Cardiac muscle cell (in vitro differentiated cells and primary cell): ENCODE measurements around the gene SLC22A15. TPM values are rescaled to one million over a fixed set of nuclear protein-coding genes. Genes with fewer than 3 reads are reported as not detected.

Source experiments
- DNase-seq, 2 donors: peaks; one replicate each; pipeline versions ENCODE4 v3.0.0 to v3.0.0-alpha.2; 2010 to 2017; ENCODE audit warnings: low read depth in 1 of 2, low spot score in 1 of 2
- H3K27ac ChIP-seq: fragments of 200-600 bp; sonication (generic); 2 replicates; pipeline ENCODE4 v1.5.1; 2016
- H3K27me3 ChIP-seq: fragments of 200-600 bp; sonication (generic); 2 replicates; pipeline ENCODE4 v1.6.0; 2016; ENCODE audit warnings: control low read depth
- H3K36me3 ChIP-seq: fragments of 200-600 bp; sonication (generic); 2 replicates; pipeline ENCODE4 v1.5.1; 2016; ENCODE audit warnings: control low read depth
- H3K4me1 ChIP-seq: fragments of 200-600 bp; sonication (generic); 2 replicates; pipeline ENCODE4 v1.8.1; 2017; ENCODE audit warnings: low read depth, mild to moderate bottlenecking, mixed run types
- H3K4me3 ChIP-seq: fragments of 200-600 bp; sonication (generic); 2 replicates; pipeline ENCODE4 v1.5.1; 2016; ENCODE audit warnings: mild to moderate bottlenecking
- H3K9me3 ChIP-seq: fragments of 200-600 bp; sonication (generic); 2 replicates; pipeline ENCODE4 v1.5.1; 2017; ENCODE audit warnings: low read depth, mild to moderate bottlenecking, control low read depth
- polyA plus RNA-seq: library from polyadenylated mRNA; unstranded; fragments of >200 nt; fragmentation: Nextera tagmentation; extraction: Ambion mirVana; gene quantifications from 2 replicates; pipeline ENCODE4 v1.2.1, GENCODE V29; 2016
- total RNA-seq: library from RNA; depleted of rRNA; stranded (reverse); fragments of >200 nt; gene quantifications from 2 replicates; pipeline ENCODE4 v1.2.3, GENCODE V29; 2016
- TF ChIP-seq, protein P1 (sequence below): IDR thresholded peaks from 2 replicates; pipeline ENCODE4 v1.5.1; 2012; ENCODE audit warnings: low read depth, mild to moderate bottlenecking, low read length

The SLC22A15 gene
- total and polyA plus RNA-seq, 2 experiments from 2014 or later, result 2.4 to 2.7 TPM

DNA sequence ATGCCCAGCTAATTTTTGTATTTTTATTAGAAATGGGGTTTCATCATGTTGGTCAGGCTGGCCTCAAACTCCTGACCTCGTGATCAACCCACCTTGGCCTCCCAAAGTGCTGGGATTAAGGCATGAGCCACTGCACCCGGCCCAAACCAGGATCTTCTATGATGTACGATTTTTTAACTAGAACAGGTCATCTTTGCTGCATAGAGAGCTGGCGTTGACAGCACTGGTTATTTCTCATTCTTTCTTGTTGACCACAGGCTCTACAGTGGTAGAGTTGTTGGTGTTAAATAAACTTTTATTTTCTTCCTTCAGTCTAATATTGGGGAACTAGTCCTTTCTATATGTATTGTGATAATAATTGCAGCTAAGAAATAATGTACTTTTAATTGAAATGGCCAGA is 131.1 kb downstream of the SLC22A15 start:
- no peak for DNase-seq
- TF ChIP-seq, protein P1, sequence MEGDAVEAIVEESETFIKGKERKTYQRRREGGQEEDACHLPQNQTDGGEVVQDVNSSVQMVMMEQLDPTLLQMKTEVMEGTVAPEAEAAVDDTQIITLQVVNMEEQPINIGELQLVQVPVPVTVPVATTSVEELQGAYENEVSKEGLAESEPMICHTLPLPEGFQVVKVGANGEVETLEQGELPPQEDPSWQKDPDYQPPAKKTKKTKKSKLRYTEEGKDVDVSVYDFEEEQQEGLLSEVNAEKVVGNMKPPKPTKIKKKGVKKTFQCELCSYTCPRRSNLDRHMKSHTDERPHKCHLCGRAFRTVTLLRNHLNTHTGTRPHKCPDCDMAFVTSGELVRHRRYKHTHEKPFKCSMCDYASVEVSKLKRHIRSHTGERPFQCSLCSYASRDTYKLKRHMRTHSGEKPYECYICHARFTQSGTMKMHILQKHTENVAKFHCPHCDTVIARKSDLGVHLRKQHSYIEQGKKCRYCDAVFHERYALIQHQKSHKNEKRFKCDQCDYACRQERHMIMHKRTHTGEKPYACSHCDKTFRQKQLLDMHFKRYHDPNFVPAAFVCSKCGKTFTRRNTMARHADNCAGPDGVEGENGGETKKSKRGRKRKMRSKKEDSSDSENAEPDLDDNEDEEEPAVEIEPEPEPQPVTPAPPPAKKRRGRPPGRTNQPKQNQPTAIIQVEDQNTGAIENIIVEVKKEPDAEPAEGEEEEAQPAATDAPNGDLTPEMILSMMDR, result no peak
- Histone ChIP-seq H3K36me3 (no peaks in the 10 kb centered on the region), H3K9me3 (no peaks in the 10 kb centered on the region), H3K27me3 (no peaks in the 10 kb centered on the region), H3K4me3 (no peak overlapping the region), H3K27ac (no peak overlapping the region), H3K4me1 (peaks cover 29% of the 10 kb centered on the region)

DNA sequence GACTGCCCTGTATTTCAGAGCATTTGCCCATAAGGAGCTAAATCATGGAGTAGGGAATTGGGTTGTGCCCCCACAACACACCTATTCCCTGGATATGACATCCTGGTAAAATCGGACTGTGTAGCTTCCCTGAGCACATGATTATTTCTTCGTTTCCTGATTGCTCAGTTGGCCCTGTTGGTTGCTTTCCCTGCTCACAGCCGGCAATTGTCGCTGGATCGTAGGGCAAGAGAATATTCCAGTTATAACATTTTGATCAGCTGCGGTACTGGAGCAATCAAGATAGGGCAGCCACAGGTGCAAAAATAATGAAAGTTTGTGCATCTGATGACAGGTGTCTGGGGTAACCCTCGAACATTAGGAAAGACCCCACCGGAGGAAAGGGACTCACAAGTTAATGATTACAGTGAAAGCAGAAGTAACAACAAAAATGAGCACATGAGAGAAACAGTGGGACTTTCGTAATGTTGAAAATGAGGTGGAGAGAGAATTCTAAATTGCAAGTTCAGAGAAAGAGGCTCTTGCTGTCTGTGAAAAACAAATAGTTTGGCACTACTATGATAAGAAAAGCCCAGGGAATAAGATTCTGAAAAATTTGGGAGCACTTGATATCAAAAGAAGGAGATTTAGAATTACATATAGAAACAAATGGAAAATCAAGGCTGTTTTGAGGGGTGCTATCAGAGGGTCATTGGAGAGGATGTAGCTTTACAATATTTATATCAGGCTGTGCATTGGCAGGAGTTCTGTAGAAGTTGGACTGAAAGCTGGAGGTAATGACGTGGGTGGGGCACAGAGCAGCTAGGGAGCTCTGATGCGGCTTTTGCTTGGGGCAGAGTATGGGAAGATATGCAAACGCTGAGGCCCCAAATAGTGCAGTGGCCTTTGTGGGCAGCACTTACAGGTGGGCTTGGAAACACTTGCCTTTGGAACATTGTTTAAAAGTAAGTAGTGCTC is 134.5 kb downstream of the SLC22A15 start, which contains the start of gene MAB21L3:
Gene MAB21L3 (plus strand): TSS at position 833 of the 957 bp plus-strand sequence. CDS start 1,217 bp downstream, outside the sequence.
- Histone ChIP-seq H3K4me3 (no peak within 1 kb of the TSS), H3K4me1 (peaks cover 44% of the 10 kb centered on the region), H3K9me3 (no peaks in the 10 kb centered on the region), H3K36me3 (no peaks in the 10 kb centered on the region), H3K27me3 (no peaks in the 10 kb centered on the region), H3K27ac (peak within 1 kb of the TSS; percentile 77)
- TF ChIP-seq, protein P1, result no peak
- DNase-seq, result peak in 1 of 2 donors; percentile 12

- Histone ChIP-seq H3K27ac (peak overlapping the region; percentile 77), H3K27me3 (no peaks in the 10 kb centered on the region), H3K4me3 (no peak overlapping the region), H3K36me3 (no peaks in the 10 kb centered on the region), H3K4me1 (peaks cover 44% of the 10 kb centered on the region), H3K9me3 (no peaks in the 10 kb centered on the region)
- TF ChIP-seq, protein P1, result no peak
- no peak for DNase-seq
These were observed 135.3 kb downstream of the SLC22A15 start for GRCh38 chr1:116111524-116112021.

GRCh38 chr1:116112388-116113140 is 136.3 kb downstream of the SLC22A15 start:
- no peaks in the 10 kb centered on the region for H3K36me3 ChIP-seq
- TF ChIP-seq, protein P1, result no peak
- H3K4me1 ChIP-seq, result peaks cover 49% of the 10 kb centered on the region
- no peak overlapping the region for H3K27ac ChIP-seq
- H3K9me3 ChIP-seq, result no peaks in the 10 kb centered on the region
- DNase-seq, result no peak
- no peaks in the 10 kb centered on the region for H3K27me3 ChIP-seq
- H3K4me3 ChIP-seq, result no peak overlapping the region

GRCh38 chr1:116113615-116114014 is 137.3 kb downstream of the SLC22A15 start:
- DNase-seq, result peak in 1 of 2 donors; percentile 16
- TF ChIP-seq, protein P1, result no peak
- Histone ChIP-seq H3K27me3 (no peaks in the 10 kb centered on the region), H3K4me1 (peaks cover 59% of the 10 kb centered on the region), H3K9me3 (no peaks in the 10 kb centered on the region), H3K27ac (no peak overlapping the region), H3K4me3 (no peak overlapping the region), H3K36me3 (no peaks in the 10 kb centered on the region)
